Measurements from ENCODE around the gene PCDHB5. TPM values are rescaled to one million over a fixed set of nuclear protein-coding genes. Genes with fewer than 3 reads are reported as not detected.
A peak's percentile ranks its signal among the peaks of the same experiment; 100 is the strongest.
"Not testable (repeated sequence)": the region's sequence is repeated elsewhere in the genome, so short reads cannot be mapped to it uniquely, and the experiment has no call there.

The PCDHB5 gene
- total and polyA plus RNA-seq, 2 of the 13 experiments (the other 11 are each of a cell fraction or from before 2014, with no cell fraction given), result 0.07 to 0.08 TPM

DNA sequence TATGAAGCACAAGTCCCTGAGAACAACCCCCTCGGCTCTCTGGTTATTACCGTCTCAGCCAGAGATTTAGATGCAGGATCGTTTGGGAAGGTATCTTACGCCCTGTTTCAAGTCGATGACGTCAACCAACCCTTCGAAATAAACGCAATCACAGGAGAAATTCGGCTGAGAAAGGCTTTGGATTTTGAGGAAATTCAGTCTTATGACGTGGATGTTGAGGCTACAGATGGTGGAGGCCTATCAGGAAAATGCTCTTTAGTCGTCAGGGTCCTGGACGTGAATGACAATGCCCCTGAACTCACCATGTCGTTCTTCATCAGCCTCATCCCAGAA is 16.0 kb downstream of the PCDHB5 start:
- 47% methylated on average over 13 of the region's 13 CpGs for WGBS (ENCODE audit: low lambda C conversion rate)
- no peaks in the 10 kb centered on the region for H3K9me3 ChIP-seq (ENCODE audit: low read length)
- POLR2A ChIA-PET, result no interaction called here
- in situ Hi-C loops (cut with HindIII; ENCODE audit: extremely low pct_ligation_motif_present, low pct_unique_long_range_greater_than_20kb), result no loop called here
- H3K27ac ChIP-seq (ENCODE audit: extremely low read length, insufficient read depth, low read length), result no peak overlapping the region
- no peak for DNase-seq (ENCODE audit: low spot score)
- ATAC-seq, result no peak
- no peaks in the 10 kb centered on the region for H4K20me1 ChIP-seq (ENCODE audit: insufficient read depth, low read length)
- no peak for TF ChIP-seq LCORL (IDR thresholded peaks at IDR 0.05)
- no peak for TF ChIP-seq LCORL (CRISPR knock-in tag; IDR thresholded peaks at IDR 0.05)
- TF ChIP-seq RFX3 (CRISPR knock-in tag; IDR thresholded peaks at IDR 0.05), result no peak
- no peak for TF ChIP-seq EED (CRISPR knock-in tag; IDR thresholded peaks at IDR 0.05)
- peak; percentile 89 for TF ChIP-seq ATF7 (IDR thresholded peaks at IDR 0.05)
- no peak for TF ChIP-seq ATF7 (CRISPR knock-in tag; IDR thresholded peaks at IDR 0.05)
- TF ChIP-seq, protein P1, sequence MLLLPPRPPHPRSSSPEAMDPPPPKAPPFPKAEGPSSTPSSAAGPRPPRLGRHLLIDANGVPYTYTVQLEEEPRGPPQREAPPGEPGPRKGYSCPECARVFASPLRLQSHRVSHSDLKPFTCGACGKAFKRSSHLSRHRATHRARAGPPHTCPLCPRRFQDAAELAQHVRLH (CRISPR knock-in tag; IDR thresholded peaks at IDR 0.05; ENCODE audit: borderline replicate concordance, low read depth), result no peak
- TF ChIP-seq SOX13 (IDR thresholded peaks at IDR 0.05), result no peak
- no peak for TF ChIP-seq SOX13 (CRISPR knock-in tag; conservative IDR thresholded peaks at IDR 0.05 in 1 of 2, IDR thresholded peaks at IDR 0.05 in 1 of 2)
- TF ChIP-seq CREB1 (IDR thresholded peaks at IDR 0.05), result peak; percentile 88
- no peak for TF ChIP-seq CREB1 (CRISPR knock-in tag; IDR thresholded peaks at IDR 0.05)
- TF ChIP-seq ZNF879 (CRISPR knock-in tag; IDR thresholded peaks at IDR 0.05), result no peak
- H2AFZ ChIP-seq (ENCODE audit: low read length), result peak overlapping the region; percentile 28
- CTCF ChIA-PET (ENCODE audit: low intra/inter-chr PET ratio, low total read pairs), result no interaction called here
- no peak overlapping the region for H3K9ac ChIP-seq (ENCODE audit: insufficient read depth, low read depth, low read length)
- H3K79me2 ChIP-seq (ENCODE audit: insufficient read depth, low read length), result no peaks in the 10 kb centered on the region
- H3K4me2 ChIP-seq (ENCODE audit: low read depth, low read length), result peak overlapping the region; percentile 67
- no TSS peak for BruUV-seq (replicated peaks)
- H3K36me3 ChIP-seq (replicated peaks in 1 of 2; ENCODE audit: control insufficient read depth in 1 of 2, insufficient read depth in 2 of 2, low read length in 2 of 2), result no peaks in the 10 kb centered on the region
- FAIRE-seq, result no peak
- peak overlapping the region in 1 of 3 experiments; percentile 47; a peak in 1 of 6 replicates for H3K4me3 ChIP-seq (replicated peaks in 1 of 3; ENCODE audit: insufficient read depth in 1 of 3, low read depth in 2 of 3, low read length in 3 of 3)
- peaks cover 7% of the 10 kb centered on the region; the same call in 1 of the 2 replicates for H3K4me1 ChIP-seq (ENCODE audit: insufficient read depth, low read length)
- intact Hi-C loops (cut with micrococcal nuclease; ENCODE audit: unreplicated experiment), result loop anchor here (2.0 kb wide), 1 partner anchor 66 kb away; no protein-coding TSS in a partner anchor
- peaks cover 0 to 10% of the 10 kb centered on the region in 2 experiments; a peak in 1 of 5 replicates for H3K27me3 ChIP-seq (ENCODE audit: control insufficient read depth in 1 of 2, insufficient read depth in 2 of 2, low read length in 2 of 2)

DNA sequence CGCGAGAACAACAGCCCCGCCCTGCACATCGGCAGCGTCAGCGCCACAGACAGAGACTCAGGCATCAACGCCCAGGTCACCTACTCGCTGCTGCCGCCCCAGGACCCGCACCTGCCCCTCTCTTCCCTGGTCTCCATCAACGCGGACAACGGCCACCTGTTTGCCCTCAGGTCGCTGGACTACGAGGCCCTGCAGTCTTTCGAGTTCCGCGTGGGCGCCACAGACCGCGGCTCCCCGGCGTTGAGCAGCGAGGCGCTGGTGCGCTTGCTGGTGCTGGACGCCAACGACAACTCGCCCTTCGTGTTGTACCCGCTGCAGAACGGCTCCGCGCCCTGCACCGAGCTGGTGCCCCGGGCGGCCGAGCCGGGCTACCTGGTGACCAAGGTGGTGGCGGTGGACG is 16.6 kb downstream of the PCDHB5 start:
- BruUV-seq (replicated peaks); H3K9me3 ChIP-seq (ENCODE audit: low read length); DNase-seq (ENCODE audit: low spot score); ATAC-seq; H3K4me3 ChIP-seq (replicated peaks in 1 of 3; ENCODE audit: insufficient read depth in 1 of 3, low read depth in 2 of 3, low read length in 3 of 3); H4K20me1 ChIP-seq (ENCODE audit: insufficient read depth, low read length); in situ Hi-C loops (cut with HindIII; ENCODE audit: extremely low pct_ligation_motif_present, low pct_unique_long_range_greater_than_20kb); H2AFZ ChIP-seq (ENCODE audit: low read length); FAIRE-seq; H3K79me2 ChIP-seq (ENCODE audit: insufficient read depth, low read length); H3K36me3 ChIP-seq (replicated peaks in 1 of 2; ENCODE audit: control insufficient read depth in 1 of 2, insufficient read depth in 2 of 2, low read length in 2 of 2); POLR2A ChIA-PET; H3K4me2 ChIP-seq (ENCODE audit: low read depth, low read length); H3K9ac ChIP-seq (ENCODE audit: insufficient read depth, low read depth, low read length); H3K27ac ChIP-seq (ENCODE audit: extremely low read length, insufficient read depth, low read length); CTCF ChIA-PET (ENCODE audit: low intra/inter-chr PET ratio, low total read pairs); H3K4me1 ChIP-seq (ENCODE audit: insufficient read depth, low read length): not testable (repeated sequence)
- peaks cover 2 to 15% of the 10 kb centered on the region in 2 experiments; a peak in 2 of 5 replicates for H3K27me3 ChIP-seq (ENCODE audit: control insufficient read depth in 1 of 2, insufficient read depth in 2 of 2, low read length in 2 of 2)
- WGBS (ENCODE audit: low lambda C conversion rate), result 93% methylated on average over 6 of the region's 41 CpGs
- intact Hi-C loops (cut with micrococcal nuclease; ENCODE audit: unreplicated experiment), result loop anchor here (2.0 kb wide), 1 partner anchor 67 kb away; no protein-coding TSS in a partner anchor

DNA sequence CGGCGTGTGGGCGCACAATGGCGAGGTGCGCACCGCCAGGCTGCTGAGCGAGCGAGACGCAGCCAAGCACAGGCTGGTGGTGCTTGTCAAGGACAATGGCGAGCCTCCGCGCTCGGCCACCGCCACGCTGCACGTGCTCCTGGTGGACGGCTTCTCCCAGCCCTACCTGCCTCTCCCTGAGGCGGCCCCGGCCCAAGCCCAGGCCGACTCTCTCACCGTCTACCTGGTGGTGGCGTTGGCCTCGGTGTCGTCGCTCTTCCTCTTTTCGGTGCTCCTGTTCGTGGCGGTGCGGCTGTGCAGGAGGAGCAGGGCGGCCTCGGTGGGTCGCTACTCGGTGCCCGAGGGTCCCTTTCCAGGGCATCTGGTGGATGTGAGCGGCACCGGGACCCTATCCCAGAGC is 17.1 kb downstream of the PCDHB5 start:
- H3K27ac ChIP-seq (ENCODE audit: extremely low read length, insufficient read depth, low read length); H3K79me2 ChIP-seq (ENCODE audit: insufficient read depth, low read length); intact Hi-C loops (cut with micrococcal nuclease; ENCODE audit: unreplicated experiment); H2AFZ ChIP-seq (ENCODE audit: low read length); CTCF ChIA-PET (ENCODE audit: low intra/inter-chr PET ratio, low total read pairs); BruUV-seq (replicated peaks); H4K20me1 ChIP-seq (ENCODE audit: insufficient read depth, low read length); DNase-seq (ENCODE audit: low spot score); H3K9me3 ChIP-seq (ENCODE audit: low read length); H3K9ac ChIP-seq (ENCODE audit: insufficient read depth, low read depth, low read length); FAIRE-seq; H3K36me3 ChIP-seq (replicated peaks in 1 of 2; ENCODE audit: control insufficient read depth in 1 of 2, insufficient read depth in 2 of 2, low read length in 2 of 2); ATAC-seq; in situ Hi-C loops (cut with HindIII; ENCODE audit: extremely low pct_ligation_motif_present, low pct_unique_long_range_greater_than_20kb); POLR2A ChIA-PET; H3K4me1 ChIP-seq (ENCODE audit: insufficient read depth, low read length); H3K4me2 ChIP-seq (ENCODE audit: low read depth, low read length); H3K4me3 ChIP-seq (replicated peaks in 1 of 3; ENCODE audit: insufficient read depth in 1 of 3, low read depth in 2 of 3, low read length in 3 of 3): not testable (repeated sequence)
- H3K27me3 ChIP-seq (ENCODE audit: control insufficient read depth in 1 of 2, insufficient read depth in 2 of 2, low read length in 2 of 2), result peaks cover 2 to 15% of the 10 kb centered on the region in 2 experiments; a peak in 2 of 5 replicates
- 75% methylated on average over 19 of the region's 36 CpGs for WGBS (ENCODE audit: low lambda C conversion rate)
